ENCODE results near the gene MKLN1. TPM values are rescaled to one million over a fixed set of nuclear protein-coding genes. Genes with fewer than 3 reads are reported as not detected.
A peak's percentile ranks its signal among the peaks of the same experiment; 100 is the strongest.

The MKLN1 gene
- total and polyA plus RNA-seq, 2 of the 13 experiments (the other 11 are each of a cell fraction or from before 2014, with no cell fraction given): 33.6 to 43.5 TPM

GRCh38 chr7:131518626-131519025 lies 190.9 kb downstream of the MKLN1 start (continued):
- TF ChIP-seq, protein P1, sequence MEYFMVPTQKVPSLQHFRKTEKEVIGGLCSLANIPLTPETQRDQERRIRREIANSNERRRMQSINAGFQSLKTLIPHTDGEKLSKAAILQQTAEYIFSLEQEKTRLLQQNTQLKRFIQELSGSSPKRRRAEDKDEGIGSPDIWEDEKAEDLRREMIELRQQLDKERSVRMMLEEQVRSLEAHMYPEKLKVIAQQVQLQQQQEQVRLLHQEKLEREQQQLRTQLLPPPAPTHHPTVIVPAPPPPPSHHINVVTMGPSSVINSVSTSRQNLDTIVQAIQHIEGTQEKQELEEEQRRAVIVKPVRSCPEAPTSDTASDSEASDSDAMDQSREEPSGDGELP (IDR thresholded peaks at IDR 0.05; ENCODE audit: borderline replicate concordance, low read depth): no peak
- TF ChIP-seq DNMT3B (CRISPR knock-in tag; conservative IDR thresholded peaks at IDR 0.05) (no peak), PCBP1 (IDR thresholded peaks at IDR 0.05; ENCODE audit: borderline replicate concordance, low read depth, low read length) (no peak), NR0B2 (CRISPR knock-in tag; IDR thresholded peaks at IDR 0.05) (no peak), ELF1 (CRISPR knock-in tag; IDR thresholded peaks at IDR 0.05) (no peak), NFYB (CRISPR knock-in tag; IDR thresholded peaks at IDR 0.05) (no peak), THAP11 (CRISPR knock-in tag; IDR thresholded peaks at IDR 0.05) (no peak)

DNA sequence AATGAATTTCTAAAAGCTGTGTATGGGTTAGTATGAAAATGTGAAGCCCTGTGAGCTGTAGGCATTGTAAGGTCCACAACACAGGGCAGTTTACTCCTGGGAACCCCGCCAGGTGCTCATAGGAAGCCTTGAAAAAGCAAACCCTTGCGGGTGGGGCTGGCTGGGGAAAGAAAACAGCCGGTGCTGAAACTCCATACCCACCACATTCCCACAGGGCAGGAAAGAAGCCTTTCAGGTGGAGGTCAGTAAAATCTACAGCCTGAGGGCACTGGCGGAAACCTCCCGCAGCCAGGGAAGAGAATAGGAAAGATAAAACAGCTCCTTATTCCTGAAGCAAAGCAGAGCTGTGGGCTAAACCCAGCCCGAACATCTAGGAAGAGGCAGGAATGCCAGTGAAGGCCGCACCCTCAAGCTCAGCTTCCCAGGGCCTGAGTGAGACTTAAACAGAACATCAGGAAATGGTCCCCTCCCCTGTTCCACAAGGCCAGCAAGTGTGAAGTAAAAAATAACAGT lies 194.0 kb downstream of the MKLN1 start:
- H3K4me2 ChIP-seq (ENCODE audit: low read depth, low read length): no peak overlapping the region; the same call in 1 of the 2 replicates
- H3K4me1 ChIP-seq (ENCODE audit: insufficient read depth, low read length): no peaks in the 10 kb centered on the region
- H3K9ac ChIP-seq (ENCODE audit: insufficient read depth, low read depth, low read length): no peak overlapping the region
- H4K20me1 ChIP-seq (ENCODE audit: insufficient read depth, low read length): no peaks in the 10 kb centered on the region
- H3K4me3 ChIP-seq (replicated peaks in 1 of 3; ENCODE audit: insufficient read depth in 1 of 3, low read depth in 2 of 3, low read length in 3 of 3): no peak overlapping the region
- ChIA-PET CTCF (ENCODE audit: low intra/inter-chr PET ratio, low total read pairs) (no interaction called here), POLR2A (no interaction called here)
- H3K36me3 ChIP-seq (replicated peaks in 1 of 2; ENCODE audit: control insufficient read depth in 1 of 2, insufficient read depth in 2 of 2, low read length in 2 of 2): no peaks in the 10 kb centered on the region
- ATAC-seq: peak; percentile 57
- in situ Hi-C loops (cut with HindIII; ENCODE audit: extremely low pct_ligation_motif_present, low pct_unique_long_range_greater_than_20kb) (no loop called here), intact Hi-C loops (cut with micrococcal nuclease; ENCODE audit: unreplicated experiment) (no loop called here)
- no peak overlapping the region for H3K27ac ChIP-seq (ENCODE audit: extremely low read length, insufficient read depth, low read length)
- no peaks in the 10 kb centered on the region for H3K79me2 ChIP-seq (ENCODE audit: insufficient read depth, low read length)
- H3K9me3 ChIP-seq (ENCODE audit: low read length): no peaks in the 10 kb centered on the region
- WGBS (ENCODE audit: low lambda C conversion rate): 39% methylated on average over 7 of the region's 7 CpGs
- no peak for FAIRE-seq
- no peak overlapping the region for H2AFZ ChIP-seq (ENCODE audit: low read length)
- H3K27me3 ChIP-seq (ENCODE audit: control insufficient read depth in 1 of 2, insufficient read depth in 2 of 2, low read length in 2 of 2): no peaks in the 10 kb centered on the region
- no peak for DNase-seq (ENCODE audit: low spot score)
- BruUV-seq (replicated peaks): no TSS peak
- TF ChIP-seq ISL2 (CRISPR knock-in tag; IDR thresholded peaks at IDR 0.05) (no peak), ZNF567 (CRISPR knock-in tag; IDR thresholded peaks at IDR 0.05; ENCODE audit: borderline replicate concordance) (no peak), GATA4 (IDR thresholded peaks at IDR 0.05; ENCODE audit: borderline replicate concordance, low read depth) (no peak), ZNF138 (CRISPR knock-in tag; IDR thresholded peaks at IDR 0.05; ENCODE audit: low read depth) (no peak), KMT2A (CRISPR knock-in tag; IDR thresholded peaks at IDR 0.05) (no peak), ZNF790 (CRISPR knock-in tag; IDR thresholded peaks at IDR 0.05; ENCODE audit: borderline replicate concordance) (no peak), ATAD3A (CRISPR knock-in tag; IDR thresholded peaks at IDR 0.05) (no peak), SCMH1 (CRISPR knock-in tag; IDR thresholded peaks at IDR 0.05; ENCODE audit: borderline replicate concordance) (no peak), RFXANK (CRISPR knock-in tag; IDR thresholded peaks at IDR 0.05) (no peak), ZNF558 (CRISPR knock-in tag; IDR thresholded peaks at IDR 0.05; ENCODE audit: borderline replicate concordance) (no peak), THYN1 (CRISPR knock-in tag; IDR thresholded peaks at IDR 0.05; ENCODE audit: borderline replicate concordance, low read depth) (no peak), FOXK1 (CRISPR knock-in tag; IDR thresholded peaks at IDR 0.05; ENCODE audit: borderline replicate concordance, low read depth) (no peak), ZNF354B (CRISPR knock-in tag; IDR thresholded peaks at IDR 0.05) (no peak)
- TF ChIP-seq, protein P2, sequence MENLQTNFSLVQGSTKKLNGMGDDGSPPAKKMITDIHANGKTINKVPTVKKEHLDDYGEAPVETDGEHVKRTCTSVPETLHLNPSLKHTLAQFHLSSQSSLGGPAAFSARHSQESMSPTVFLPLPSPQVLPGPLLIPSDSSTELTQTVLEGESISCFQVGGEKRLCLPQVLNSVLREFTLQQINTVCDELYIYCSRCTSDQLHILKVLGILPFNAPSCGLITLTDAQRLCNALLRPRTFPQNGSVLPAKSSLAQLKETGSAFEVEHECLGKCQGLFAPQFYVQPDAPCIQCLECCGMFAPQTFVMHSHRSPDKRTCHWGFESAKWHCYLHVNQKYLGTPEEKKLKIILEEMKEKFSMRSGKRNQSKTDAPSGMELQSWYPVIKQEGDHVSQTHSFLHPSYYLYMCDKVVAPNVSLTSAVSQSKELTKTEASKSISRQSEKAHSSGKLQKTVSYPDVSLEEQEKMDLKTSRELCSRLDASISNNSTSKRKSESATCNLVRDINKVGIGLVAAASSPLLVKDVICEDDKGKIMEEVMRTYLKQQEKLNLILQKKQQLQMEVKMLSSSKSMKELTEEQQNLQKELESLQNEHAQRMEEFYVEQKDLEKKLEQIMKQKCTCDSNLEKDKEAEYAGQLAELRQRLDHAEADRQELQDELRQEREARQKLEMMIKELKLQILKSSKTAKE (CRISPR knock-in tag; IDR thresholded peaks at IDR 0.05; ENCODE audit: borderline replicate concordance): no peak
- TF ChIP-seq, protein P3, sequence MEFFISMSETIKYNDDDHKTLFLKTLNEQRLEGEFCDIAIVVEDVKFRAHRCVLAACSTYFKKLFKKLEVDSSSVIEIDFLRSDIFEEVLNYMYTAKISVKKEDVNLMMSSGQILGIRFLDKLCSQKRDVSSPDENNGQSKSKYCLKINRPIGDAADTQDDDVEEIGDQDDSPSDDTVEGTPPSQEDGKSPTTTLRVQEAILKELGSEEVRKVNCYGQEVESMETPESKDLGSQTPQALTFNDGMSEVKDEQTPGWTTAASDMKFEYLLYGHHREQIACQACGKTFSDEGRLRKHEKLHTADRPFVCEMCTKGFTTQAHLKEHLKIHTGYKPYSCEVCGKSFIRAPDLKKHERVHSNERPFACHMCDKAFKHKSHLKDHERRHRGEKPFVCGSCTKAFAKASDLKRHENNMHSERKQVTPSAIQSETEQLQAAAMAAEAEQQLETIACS (CRISPR knock-in tag; IDR thresholded peaks at IDR 0.05): no peak

Measured in HepG2 (cell line).